ENCODE data around the gene ARHGEF16.

ARHGEF16 gene

GRCh38 chr1:3504151-3504821 lies 49.8 kb downstream of the ARHGEF16 start:
- no peak for DNase-seq

GRCh38 chr1:3504822-3505153 lies 50.3 kb downstream of the ARHGEF16 start:
- DNase-seq: no peak

- DNase-seq: no peak
Observed at GRCh38 chr1:3505161-3505560, 50.7 kb downstream of the ARHGEF16 start.

- DNase-seq: no peak
Observed at GRCh38 chr1:3506041-3506440, 51.6 kb downstream of the ARHGEF16 start.

GRCh38 chr1:3506943-3507342 lies 52.5 kb downstream of the ARHGEF16 start:
- no peak for DNase-seq

- no peak for DNase-seq
Observed at GRCh38 chr1:3507636-3508275, 53.3 kb downstream of the ARHGEF16 start.

- no peak for DNase-seq
Observed at GRCh38 chr1:3508757-3509415, 54.4 kb downstream of the ARHGEF16 start.

- DNase-seq: no peak
Observed at GRCh38 chr1:3509721-3510120, 55.3 kb downstream of the ARHGEF16 start.

GRCh38 chr1:3510136-3510955 lies 55.9 kb downstream of the ARHGEF16 start:
- no peak for DNase-seq

GRCh38 chr1:3510956-3511250 lies 56.4 kb downstream of the ARHGEF16 start:
- no peak for DNase-seq

- DNase-seq: no peak
Observed at GRCh38 chr1:3511306-3511705, 56.8 kb downstream of the ARHGEF16 start.

- DNase-seq: no peak
Observed at GRCh38 chr1:3511856-3512255, 57.4 kb downstream of the ARHGEF16 start.

- no peak for DNase-seq
Observed at GRCh38 chr1:3514404-3514803, 59.9 kb downstream of the ARHGEF16 start.

- no peak for DNase-seq
Observed at GRCh38 chr1:3515272-3515671, 60.8 kb downstream of the ARHGEF16 start.

- DNase-seq: no peak
Observed at GRCh38 chr1:3515774-3516480, 61.5 kb downstream of the ARHGEF16 start.

GRCh38 chr1:3516481-3516869 lies 62.0 kb downstream of the ARHGEF16 start:
- no peak for DNase-seq

GRCh38 chr1:3516911-3517675 lies 62.6 kb downstream of the ARHGEF16 start:
- no peak for DNase-seq

- no peak for DNase-seq
Observed at GRCh38 chr1:3518256-3518655, 63.8 kb downstream of the ARHGEF16 start.

- DNase-seq: no peak
Observed at GRCh38 chr1:3518756-3519155, 64.3 kb downstream of the ARHGEF16 start.

- no peak for DNase-seq
Observed at GRCh38 chr1:3519301-3519885, 64.9 kb downstream of the ARHGEF16 start.

- no peak for DNase-seq
Observed at GRCh38 chr1:3520419-3521378, 66.2 kb downstream of the ARHGEF16 start.
